Bone marrow (tissue), 2 donors: Measurements from ENCODE around the gene SLC20A1.

Source experiments
- DNase-seq, 2 donors: peaks; one replicate each; lab custom pipeline; 2025; lab: John Stamatoyannopoulos, UW

Gene SLC20A1

GRCh38 chr2:112709703-112710102, 64.0 kb downstream of the SLC20A1 start:
- no peak for DNase-seq

GRCh38 chr2:112710956-112711750, 65.4 kb downstream of the SLC20A1 start:
- no peak for DNase-seq

- no peak for DNase-seq
These were observed 66.7 kb downstream of the SLC20A1 start for GRCh38 chr2:112712465-112712864.

GRCh38 chr2:112712903-112713584, 67.3 kb downstream of the SLC20A1 start:
- DNase-seq, result no peak
